ENCODE results near the gene IER5L. TPM values are rescaled to one million over a fixed set of nuclear protein-coding genes. Genes with fewer than 3 reads are reported as not detected.

Gene IER5L
- total RNA-seq, 6 donors from 2014 or later: 3.7 to 17.0 (median 10.3) TPM

DNA sequence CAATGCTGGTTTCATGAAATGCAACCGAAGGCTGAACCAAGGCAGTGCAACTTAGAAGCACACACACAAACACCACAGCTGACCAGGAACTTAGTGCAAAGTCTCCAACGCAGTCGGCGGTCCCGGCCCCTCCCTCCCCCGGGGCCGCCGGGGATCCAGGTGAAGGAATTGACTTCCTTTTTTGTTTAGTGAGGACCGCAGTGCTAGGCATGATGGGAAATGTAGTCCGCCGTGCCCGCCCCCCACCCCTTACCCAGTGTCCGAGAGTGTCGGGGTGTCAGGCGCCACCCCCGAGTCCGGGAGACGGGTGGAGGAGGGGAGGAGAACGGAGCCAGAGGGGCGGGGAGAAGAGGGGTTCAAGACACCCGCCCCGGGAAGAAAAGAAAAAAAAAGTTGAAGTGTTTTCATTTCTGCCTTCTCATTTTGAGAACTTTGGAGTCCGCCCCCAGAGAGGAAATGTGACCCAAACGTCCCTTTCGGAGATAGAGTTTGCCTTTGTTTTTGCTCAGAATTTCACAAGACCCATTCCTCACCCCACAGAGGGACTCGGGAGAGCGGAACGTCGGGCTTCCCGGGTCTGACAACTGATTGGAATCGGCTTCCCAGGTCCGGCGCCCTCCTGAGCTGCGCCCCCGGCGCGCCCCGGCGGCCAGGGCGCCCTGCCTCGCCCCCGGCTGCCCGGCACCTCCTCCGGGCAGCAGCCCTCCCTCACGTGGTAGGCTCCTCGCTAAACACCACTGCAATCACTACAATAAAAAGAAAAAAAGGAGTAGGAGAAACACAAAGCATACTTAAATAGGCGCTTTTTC lies 2.0 kb downstream of the IER5L start:
- DNase-seq (peak; percentile 93), ATAC-seq (ENCODE audit: low FRiP score in 2 of 2) (peak; percentile 63 to 85)
- Histone ChIP-seq H3K27ac (peak overlapping the region; percentile 91 to 98 (median 94)), H3K36me3 (no peaks in the 10 kb centered on the region), H3K27me3 (no peaks in the 10 kb centered on the region), H3K4me3 (peak overlapping the region; percentile 55 to 90 (median 80)), H3K9me3 (no peaks in the 10 kb centered on the region), H3K4me1 (peaks cover 16 to 29% (median 22%) of the 10 kb centered on the region in 4 donors)
- WGBS, 2 donors: 0 to 1% methylated on average over 35 to 47 of the region's 47 CpGs
- TF ChIP-seq CTCF (IDR thresholded peaks at IDR 0.05) (peak in 1 of 6 experiments; percentile 13), POLR2A (IDR thresholded peaks at IDR 0.05) (peak in 2 of 4 donors; percentile 60 to 79), POLR2AphosphoS5 (IDR thresholded peaks at IDR 0.05) (peak; percentile 61 to 66), EP300 (IDR thresholded peaks at IDR 0.05) (no peak)

- H3K4me1 ChIP-seq: peaks cover 16 to 29% (median 22%) of the 10 kb centered on the region in 4 donors
Measured at GRCh38 chr9:129175515-129175824, 2.6 kb downstream of the IER5L start.

DNA sequence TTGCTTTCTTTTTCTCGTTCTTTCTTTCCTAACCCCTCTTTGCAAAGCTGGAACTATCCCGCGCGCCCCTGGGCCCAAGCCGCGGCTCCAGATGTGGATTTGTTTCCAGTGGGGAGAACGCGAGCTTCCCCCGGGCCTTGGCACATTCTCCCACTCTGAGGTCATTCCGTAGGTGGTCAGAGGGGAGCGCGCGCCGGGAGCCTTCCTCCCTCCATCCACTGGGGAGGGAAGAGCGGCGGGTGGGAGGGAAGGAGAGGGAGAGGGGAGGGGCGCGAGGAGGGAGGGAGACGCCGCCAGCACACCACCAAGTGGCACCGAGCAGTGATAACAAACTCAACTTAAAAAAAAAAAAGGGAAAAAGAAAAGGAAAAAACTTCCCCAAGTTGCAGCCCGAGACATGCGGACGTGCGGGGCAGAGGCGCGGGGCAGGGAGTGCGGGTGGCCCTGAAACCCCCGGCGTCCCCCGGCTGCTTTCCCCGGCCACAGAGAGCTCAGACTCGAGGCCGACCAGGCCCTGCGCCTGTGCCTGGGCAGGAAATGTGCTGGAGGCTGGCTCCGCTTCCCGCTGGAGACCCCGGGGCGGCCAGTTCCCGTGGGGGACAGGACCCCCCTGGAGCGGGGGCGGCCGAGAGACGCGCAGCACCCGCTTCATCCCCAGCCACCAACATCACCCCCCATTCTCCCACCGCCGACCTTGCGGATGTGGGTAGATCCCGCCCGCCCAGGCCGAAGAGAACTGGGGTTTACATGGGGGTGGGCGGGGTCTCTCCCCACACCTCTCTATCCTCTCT lies 3.1 kb downstream of the IER5L start:
- Histone ChIP-seq H3K27me3 (no peaks in the 10 kb centered on the region), H3K9me3 (no peaks in the 10 kb centered on the region), H3K4me1 (peaks cover 16 to 29% (median 22%) of the 10 kb centered on the region in 4 donors), H3K36me3 (no peaks in the 10 kb centered on the region), H3K4me3 (peak overlapping the region; percentile 55 to 82 (median 76)), H3K27ac (peak overlapping the region; percentile 91 to 98 (median 94))
- peak; percentile 28 to 67 for ATAC-seq (ENCODE audit: low FRiP score in 2 of 2)
- peak; percentile 81 to 90 for DNase-seq
- TF ChIP-seq CTCF (IDR thresholded peaks at IDR 0.05) (no peak), POLR2A (IDR thresholded peaks at IDR 0.05) (peak in 1 of 4 donors; percentile 69), EP300 (IDR thresholded peaks at IDR 0.05) (no peak), POLR2AphosphoS5 (IDR thresholded peaks at IDR 0.05) (peak; percentile 28 to 61)
- WGBS, 2 donors: 1% methylated on average over 38 to 47 of the region's 53 CpGs

More at GRCh38 chr9:129175515-129175824, 2.6 kb downstream of the IER5L start:
- no peaks in the 10 kb centered on the region for H3K36me3 ChIP-seq
- ATAC-seq (ENCODE audit: low FRiP score in 2 of 2) (no peak), DNase-seq (no peak)
- TF ChIP-seq CTCF (IDR thresholded peaks at IDR 0.05): no peak
- no peak for TF ChIP-seq POLR2A (IDR thresholded peaks at IDR 0.05)
- TF ChIP-seq POLR2AphosphoS5 (IDR thresholded peaks at IDR 0.05): no peak
- TF ChIP-seq EP300 (IDR thresholded peaks at IDR 0.05): no peak
- 0 to 1% methylated on average over 10 of the region's 10 CpGs for WGBS, 2 donors
- H3K4me3 ChIP-seq: peak overlapping the region; percentile 0 to 82 (median 66)
- no peaks in the 10 kb centered on the region for H3K9me3 ChIP-seq
- no peaks in the 10 kb centered on the region for H3K27me3 ChIP-seq
- peak overlapping the region; percentile 91 to 98 (median 94) for H3K27ac ChIP-seq

- peak overlapping the region; percentile 91 to 98 (median 94) for H3K27ac ChIP-seq
- ATAC-seq (ENCODE audit: low FRiP score in 2 of 2) (peak; percentile 76 to 83), DNase-seq (peak; percentile 92 to 96)
- H3K27me3 ChIP-seq: no peaks in the 10 kb centered on the region
- peaks cover 16 to 29% (median 22%) of the 10 kb centered on the region in 4 donors for H3K4me1 ChIP-seq
- no peaks in the 10 kb centered on the region for H3K36me3 ChIP-seq
- H3K9me3 ChIP-seq: no peaks in the 10 kb centered on the region
- WGBS, 2 donors: 1 to 2% methylated on average over 32 to 34 of the region's 55 CpGs
- peak overlapping the region; percentile 55 to 82 (median 76) for H3K4me3 ChIP-seq
- peak; percentile 64 to 72 for TF ChIP-seq POLR2AphosphoS5 (IDR thresholded peaks at IDR 0.05)
- no peak for TF ChIP-seq EP300 (IDR thresholded peaks at IDR 0.05)
- peak in 1 of 4 donors; percentile 32 for TF ChIP-seq POLR2A (IDR thresholded peaks at IDR 0.05)
- TF ChIP-seq CTCF (IDR thresholded peaks at IDR 0.05): peak; percentile 97 to 98 (median 98)
Measured at GRCh38 chr9:129174102-129174723, 3.8 kb downstream of the IER5L start.
